ENCODE results near the gene NME1.

The NME1 gene

DNA sequence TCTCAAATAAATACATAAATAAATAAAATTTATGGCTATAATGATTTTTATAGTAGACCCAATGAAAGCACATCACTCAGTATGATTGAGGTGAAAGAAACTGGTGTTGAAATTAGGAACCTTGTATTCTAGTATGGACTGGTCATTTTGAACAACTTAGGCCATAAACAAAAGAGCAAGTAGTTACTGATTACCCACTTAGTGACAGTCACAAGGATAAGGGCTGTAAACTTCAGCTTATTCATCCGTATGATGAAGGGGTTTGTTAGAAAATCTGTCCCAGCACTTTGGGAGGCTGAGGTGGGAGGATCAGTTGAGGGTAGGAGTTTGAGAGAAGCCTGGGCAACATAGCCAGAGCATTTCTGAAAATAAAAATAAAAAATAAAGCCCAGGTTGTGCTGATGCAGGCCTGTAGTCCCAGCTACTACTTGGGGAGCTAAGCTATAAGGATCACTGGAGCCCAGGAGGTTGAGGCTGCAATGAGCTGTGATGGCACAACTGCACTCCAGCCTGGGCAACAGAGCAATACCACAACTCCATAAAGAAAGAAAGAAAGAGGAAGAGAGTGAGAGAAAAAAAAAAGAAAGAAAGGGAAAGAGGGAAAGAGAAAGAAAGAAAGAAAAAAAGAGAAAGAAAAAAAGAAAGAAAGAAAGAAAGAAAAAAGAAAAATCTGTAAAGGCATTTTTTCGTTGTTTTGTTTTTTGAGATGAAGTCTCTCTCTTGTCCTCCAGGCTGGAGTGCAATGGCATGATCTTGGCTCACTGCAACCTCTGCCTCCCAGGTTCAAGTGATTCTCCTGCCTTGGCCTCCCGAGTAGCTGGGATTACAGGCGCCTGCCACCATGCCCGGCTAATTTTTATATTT is 28.5 kb upstream of the NME1 start:
- Mint-ChIP-seq H3K36me3 (ENCODE audit: low read depth) (peaks cover 14% of the 10 kb centered on the region), H3K4me1 (ENCODE audit: low read depth) (peaks cover 34% of the 10 kb centered on the region), H3K4me3 (no peak overlapping the region), H3K9me3 (no peaks in the 10 kb centered on the region), H3K27ac (no peak overlapping the region), H3K27me3 (no peaks in the 10 kb centered on the region)
- intact Hi-C loops (cut with micrococcal nuclease), result loop anchor here (10.0 kb wide), 1 partner anchor 260 kb away; the partner anchor contains the start of gene TOB1

- no peak overlapping the region for H3K4me3 Mint-ChIP-seq
- no peaks in the 10 kb centered on the region for H3K36me3 Mint-ChIP-seq (ENCODE audit: low read depth)
- H3K9me3 Mint-ChIP-seq, result no peaks in the 10 kb centered on the region
- H3K27me3 Mint-ChIP-seq, result no peaks in the 10 kb centered on the region
- H3K27ac Mint-ChIP-seq, result peak overlapping the region; percentile 45
- H3K4me1 Mint-ChIP-seq (ENCODE audit: low read depth), result peaks cover 31% of the 10 kb centered on the region
- intact Hi-C loops (cut with micrococcal nuclease), result loop anchor here (10.0 kb wide), 1 partner anchor 263 kb away; the partner anchor contains the start of gene TOB1
Measured at GRCh38 chr17:51128076-51128475, 25.3 kb upstream of the NME1 start.

DNA sequence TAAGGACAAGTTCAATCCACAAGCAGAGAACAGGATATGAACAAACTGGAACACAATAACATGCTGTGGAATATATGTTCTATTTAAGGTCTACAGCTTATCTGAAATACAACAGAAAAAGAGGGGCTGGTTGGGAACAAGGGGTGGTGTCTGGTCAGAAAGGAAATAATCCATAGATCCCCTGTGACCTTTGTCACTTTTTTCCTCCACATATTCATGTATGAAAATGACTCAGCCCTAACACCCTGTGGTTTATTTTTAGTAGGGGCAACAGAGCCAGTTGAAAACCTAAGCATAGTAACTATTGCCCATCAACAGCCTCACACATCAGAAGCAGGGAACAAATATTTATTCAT is 20.4 kb upstream of the NME1 start:
- Mint-ChIP-seq H3K9me3 (no peaks in the 10 kb centered on the region), H3K27ac (peak overlapping the region; percentile 53), H3K4me3 (no peak overlapping the region), H3K27me3 (no peaks in the 10 kb centered on the region), H3K36me3 (ENCODE audit: low read depth) (no peaks in the 10 kb centered on the region), H3K4me1 (ENCODE audit: low read depth) (peaks cover 25% of the 10 kb centered on the region)
- intact Hi-C loops (cut with micrococcal nuclease), result no loop called here

GRCh38 chr17:51133365-51133764 is 20.0 kb upstream of the NME1 start:
- H3K27me3 Mint-ChIP-seq, result no peaks in the 10 kb centered on the region
- H3K4me3 Mint-ChIP-seq, result no peak overlapping the region
- intact Hi-C loops (cut with micrococcal nuclease), result no loop called here
- H3K4me1 Mint-ChIP-seq (ENCODE audit: low read depth), result peaks cover 21% of the 10 kb centered on the region
- H3K9me3 Mint-ChIP-seq, result no peaks in the 10 kb centered on the region
- no peak overlapping the region for H3K27ac Mint-ChIP-seq
- H3K36me3 Mint-ChIP-seq (ENCODE audit: low read depth), result no peaks in the 10 kb centered on the region

DNA sequence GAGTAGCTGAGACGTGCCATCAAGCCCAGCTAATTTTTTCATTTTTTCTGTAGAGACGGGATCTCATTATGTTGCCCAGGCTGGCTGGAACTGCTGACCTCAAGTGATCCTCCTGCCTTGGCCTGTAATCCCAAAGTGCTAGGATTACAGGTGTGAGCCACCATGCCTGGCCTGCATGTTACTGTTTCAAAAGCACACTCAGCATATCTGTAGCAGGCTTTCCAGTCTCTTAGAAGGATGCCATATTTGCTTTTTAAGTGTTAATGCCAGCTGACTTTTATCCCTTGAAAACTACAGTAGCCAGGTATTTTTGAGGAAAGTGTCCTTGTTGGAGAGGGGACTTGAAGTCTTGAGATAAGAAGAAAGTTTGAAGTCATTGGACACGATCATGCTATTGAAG is 17.4 kb upstream of the NME1 start:
- Mint-ChIP-seq H3K27me3 (no peaks in the 10 kb centered on the region), H3K4me3 (no peak overlapping the region), H3K9me3 (no peaks in the 10 kb centered on the region), H3K4me1 (ENCODE audit: low read depth) (peaks cover 18% of the 10 kb centered on the region), H3K36me3 (ENCODE audit: low read depth) (no peaks in the 10 kb centered on the region), H3K27ac (no peak overlapping the region)
- intact Hi-C loops (cut with micrococcal nuclease), result no loop called here

DNA sequence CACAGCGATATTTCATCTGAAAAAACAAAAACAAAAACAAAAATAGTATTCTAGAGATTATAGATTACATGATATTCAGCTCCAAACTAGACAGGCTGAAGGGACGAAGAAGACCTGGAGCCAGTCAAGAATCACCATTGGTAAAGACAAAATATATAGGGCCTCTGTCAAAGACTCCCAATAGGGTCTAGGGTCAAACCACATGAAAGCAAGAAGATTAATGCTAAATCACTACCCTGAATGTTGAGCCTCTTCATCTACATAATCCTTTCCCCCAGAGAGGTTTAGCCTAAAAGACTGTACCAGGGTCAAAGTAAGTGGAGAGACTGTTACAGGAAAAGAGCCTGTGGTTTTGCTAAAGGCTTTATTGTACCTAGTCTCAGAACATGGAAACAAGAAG is 10.8 kb upstream of the NME1 start:
- peaks cover 25% of the 10 kb centered on the region for H3K4me1 Mint-ChIP-seq (ENCODE audit: low read depth)
- intact Hi-C loops (cut with micrococcal nuclease), result no loop called here
- H3K36me3 Mint-ChIP-seq (ENCODE audit: low read depth), result no peaks in the 10 kb centered on the region
- H3K4me3 Mint-ChIP-seq, result no peak overlapping the region
- H3K27ac Mint-ChIP-seq, result no peak overlapping the region
- H3K27me3 Mint-ChIP-seq, result no peaks in the 10 kb centered on the region
- no peaks in the 10 kb centered on the region for H3K9me3 Mint-ChIP-seq

- H3K9me3 Mint-ChIP-seq, result no peaks in the 10 kb centered on the region
- peak overlapping the region; percentile 9 for H3K27ac Mint-ChIP-seq
Measured at GRCh38 chr17:51144266-51145022, 8.9 kb upstream of the NME1 start.

DNA sequence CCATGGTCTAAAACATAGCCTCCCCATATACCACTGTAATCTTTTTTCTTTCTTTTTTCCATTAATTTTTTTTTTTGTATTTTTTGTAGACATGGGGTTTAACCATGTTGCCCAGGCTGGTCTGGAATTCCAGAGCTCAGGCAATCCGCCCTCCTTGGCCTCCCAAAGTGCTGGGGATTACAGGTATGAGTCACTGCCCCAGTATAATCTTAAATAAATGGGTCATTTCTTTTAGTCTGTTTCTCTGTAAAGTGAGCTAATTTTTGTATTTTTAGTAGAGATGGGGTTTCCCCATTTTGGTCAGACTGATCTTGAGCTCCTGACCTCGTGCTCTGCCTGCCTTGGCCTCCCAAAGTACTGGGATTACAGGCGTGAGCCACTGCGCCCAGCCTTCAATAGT is 5.7 kb upstream of the NME1 start:
- Mint-ChIP-seq H3K4me1 (ENCODE audit: low read depth) (peaks cover 28% of the 10 kb centered on the region), H3K36me3 (ENCODE audit: low read depth) (no peaks in the 10 kb centered on the region), H3K4me3 (no peak overlapping the region), H3K27me3 (no peaks in the 10 kb centered on the region), H3K9me3 (no peaks in the 10 kb centered on the region), H3K27ac (peak overlapping the region; percentile 51)
- intact Hi-C loops (cut with micrococcal nuclease), result no loop called here

More at GRCh38 chr17:51144266-51145022, 8.9 kb upstream of the NME1 start:
- H3K4me1 Mint-ChIP-seq (ENCODE audit: low read depth), result peaks cover 28% of the 10 kb centered on the region
- H3K27me3 Mint-ChIP-seq, result no peaks in the 10 kb centered on the region
- no peaks in the 10 kb centered on the region for H3K36me3 Mint-ChIP-seq (ENCODE audit: low read depth)
- H3K4me3 Mint-ChIP-seq, result no peak overlapping the region
- intact Hi-C loops (cut with micrococcal nuclease), result no loop called here

- no peak overlapping the region for H3K27ac Mint-ChIP-seq
- H3K27me3 Mint-ChIP-seq, result no peaks in the 10 kb centered on the region
- intact Hi-C loops (cut with micrococcal nuclease), result no loop called here
- no peaks in the 10 kb centered on the region for H3K36me3 Mint-ChIP-seq (ENCODE audit: low read depth)
- peaks cover 25% of the 10 kb centered on the region for H3K4me1 Mint-ChIP-seq (ENCODE audit: low read depth)
- no peaks in the 10 kb centered on the region for H3K9me3 Mint-ChIP-seq
- H3K4me3 Mint-ChIP-seq, result no peak overlapping the region
Measured at GRCh38 chr17:51149163-51149562, 4.2 kb upstream of the NME1 start.

DNA sequence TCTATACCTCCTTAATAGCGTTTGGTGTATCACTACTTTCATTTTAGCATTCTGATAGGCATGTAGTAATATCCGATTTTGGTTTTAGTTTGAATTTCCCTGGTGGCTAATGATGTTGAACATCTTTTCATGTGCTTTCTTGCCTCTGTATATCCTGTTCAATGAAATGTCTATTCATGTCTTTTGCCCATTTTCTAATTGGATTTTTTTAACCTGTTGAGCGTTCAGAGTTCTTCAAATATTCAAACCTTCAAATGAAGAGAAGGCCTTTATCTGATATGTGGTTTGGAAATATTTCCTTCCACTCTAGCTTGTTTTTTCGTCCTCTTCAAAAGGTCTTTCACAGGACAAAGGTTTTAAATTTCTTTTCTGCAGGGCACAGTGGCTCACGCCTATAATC is 2.4 kb upstream of the NME1 start:
- H3K36me3 Mint-ChIP-seq (ENCODE audit: low read depth), result no peaks in the 10 kb centered on the region

GRCh38 chr17:51152766-51153209 is 571 bp upstream of the NME1 start:
- intact Hi-C loops (cut with micrococcal nuclease), result loop anchor here (1.0 to 10.0 kb wide), 3 partner anchors 31 to 151 kb away; no protein-coding TSS in a partner anchor
- Mint-ChIP-seq H3K27ac (no peak overlapping the region), H3K27me3 (no peaks in the 10 kb centered on the region), H3K4me3 (no peak overlapping the region), H3K36me3 (ENCODE audit: low read depth) (peaks cover 17% of the 10 kb centered on the region), H3K4me1 (ENCODE audit: low read depth) (peaks cover under 1% of the 10 kb centered on the region), H3K9me3 (no peaks in the 10 kb centered on the region)

More for the DNA sequence above, 2.4 kb upstream of the NME1 start:
- H3K9me3 Mint-ChIP-seq, result no peaks in the 10 kb centered on the region
- peaks cover 19% of the 10 kb centered on the region for H3K4me1 Mint-ChIP-seq (ENCODE audit: low read depth)
- no peaks in the 10 kb centered on the region for H3K27me3 Mint-ChIP-seq
- H3K4me3 Mint-ChIP-seq, result no peak overlapping the region
- intact Hi-C loops (cut with micrococcal nuclease), result loop anchor here (10.0 kb wide), 1 partner anchor 96 kb away; no protein-coding TSS in a partner anchor
- H3K27ac Mint-ChIP-seq, result no peak overlapping the region

DNA sequence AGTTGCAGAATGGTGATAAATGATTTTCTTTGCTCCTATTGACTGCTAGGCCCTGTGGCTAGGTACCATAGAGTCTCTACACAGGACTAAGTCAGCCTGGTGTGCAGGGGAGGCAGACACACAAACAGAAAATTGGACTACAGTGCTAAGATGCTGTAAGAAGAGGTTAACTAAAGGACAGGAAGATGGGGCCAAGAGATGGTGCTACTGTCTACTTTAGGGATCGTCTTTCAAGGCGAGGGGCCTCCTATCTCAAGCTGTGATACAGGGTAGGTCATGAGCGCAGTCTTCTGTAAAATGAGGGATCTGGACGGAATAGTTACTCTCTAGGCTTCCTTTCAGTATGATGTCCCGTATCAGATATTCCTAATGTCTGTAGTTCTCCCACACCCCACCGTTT is 817 bp downstream of the NME1 start:
- Mint-ChIP-seq H3K4me3 (no peak overlapping the region), H3K9me3 (no peaks in the 10 kb centered on the region), H3K27me3 (no peaks in the 10 kb centered on the region), H3K4me1 (ENCODE audit: low read depth) (no peaks in the 10 kb centered on the region), H3K36me3 (ENCODE audit: low read depth) (peaks cover 22% of the 10 kb centered on the region), H3K27ac (no peak overlapping the region)
- intact Hi-C loops (cut with micrococcal nuclease), result loop anchor here (10.0 kb wide), 1 partner anchor 99 kb away; no protein-coding TSS in a partner anchor

GRCh38 chr17:51155416-51155815 is 2.1 kb downstream of the NME1 start:
- no peaks in the 10 kb centered on the region for H3K4me1 Mint-ChIP-seq (ENCODE audit: low read depth)
- no peak overlapping the region for H3K4me3 Mint-ChIP-seq
- no peaks in the 10 kb centered on the region for H3K27me3 Mint-ChIP-seq
- H3K36me3 Mint-ChIP-seq (ENCODE audit: low read depth), result peaks cover 31% of the 10 kb centered on the region
- no peaks in the 10 kb centered on the region for H3K9me3 Mint-ChIP-seq
- no peak overlapping the region for H3K27ac Mint-ChIP-seq
- intact Hi-C loops (cut with micrococcal nuclease), result loop anchor here (10.0 kb wide), 1 partner anchor 101 kb away; no protein-coding TSS in a partner anchor

GRCh38 chr17:51159604-51160003 is 6.2 kb downstream of the NME1 start:
- no peak overlapping the region for H3K4me3 Mint-ChIP-seq
- peaks cover 14% of the 10 kb centered on the region for H3K4me1 Mint-ChIP-seq (ENCODE audit: low read depth)
- H3K36me3 Mint-ChIP-seq (ENCODE audit: low read depth), result peaks cover 57% of the 10 kb centered on the region
- H3K27ac Mint-ChIP-seq, result no peak overlapping the region
- intact Hi-C loops (cut with micrococcal nuclease), result loop anchor here (10.0 kb wide), 1 partner anchor 105 kb away; no protein-coding TSS in a partner anchor
- no peaks in the 10 kb centered on the region for H3K9me3 Mint-ChIP-seq
- H3K27me3 Mint-ChIP-seq, result no peaks in the 10 kb centered on the region

Data from dendritic cell treated with granulocyte-macrophage colony-stimulating factor and Interleukin-4, amounts not matched to agents 40 ng/mL and 50 ng/mL, for 4 days (primary cell).